ENCODE data around the gene FHAD1.
"Not testable (repeated sequence)": the region's sequence is repeated elsewhere in the genome, so short reads cannot be mapped to it uniquely, and the experiment has no call there.

FHAD1 gene

GRCh38 chr1:15431571-15431948 lies 184.5 kb downstream of the FHAD1 start:
- TF ChIP-seq CTCF (IDR thresholded peaks at IDR 0.05; ENCODE audit: control extremely low read depth, extremely low read depth, low read depth, missing control alignments) = no peak
- POLR2A ChIA-PET = no interaction called here
- no peak for DNase-seq (ENCODE audit: extremely low spot score)
- CTCF ChIA-PET = interaction anchor here (0.8 to 10.4 kb wide), 27 partner anchors 9 to 310 kb away, joined by 3 to 151 read pairs (median 5); partner anchors contain the start of gene CELA2B

- ChIA-PET POLR2A (no interaction called here), CTCF (interaction anchor here (0.8 to 10.4 kb wide), 24 partner anchors 9 to 309 kb away, joined by 3 to 151 read pairs (median 5); no protein-coding TSS in a partner anchor)
- TF ChIP-seq CTCF (IDR thresholded peaks at IDR 0.05; ENCODE audit: control extremely low read depth, extremely low read depth, low read depth, missing control alignments) = no peak
- DNase-seq (ENCODE audit: extremely low spot score) = no peak
These were observed 185.3 kb downstream of the FHAD1 start for GRCh38 chr1:15432324-15432723.

GRCh38 chr1:15433471-15433870 lies 186.4 kb downstream of the FHAD1 start:
- no peak for TF ChIP-seq CTCF (IDR thresholded peaks at IDR 0.05; ENCODE audit: control extremely low read depth, extremely low read depth, low read depth, missing control alignments)
- ChIA-PET CTCF (interaction anchor here (3.0 to 10.4 kb wide), 3 partner anchors 14 to 110 kb away, joined by 18 to 151 read pairs (median 50); no protein-coding TSS in a partner anchor), POLR2A (no interaction called here)
- no peak for DNase-seq (ENCODE audit: extremely low spot score)

- POLR2A ChIA-PET; DNase-seq (ENCODE audit: extremely low spot score): not testable (repeated sequence)
- CTCF ChIA-PET = interaction anchor here (1.2 to 10.4 kb wide), 2 partner anchors 29 to 111 kb away, joined by 3 to 151 read pairs; no protein-coding TSS in a partner anchor
These were observed 187.7 kb downstream of the FHAD1 start for GRCh38 chr1:15434739-15435138.

- CTCF ChIA-PET = interaction anchor here (1.1 to 10.4 kb wide), 4 partner anchors 9 to 112 kb away, joined by 3 to 151 read pairs (median 3); no protein-coding TSS in a partner anchor
- POLR2A ChIA-PET = no interaction called here
- no peak for DNase-seq (ENCODE audit: extremely low spot score)
- TF ChIP-seq CTCF (IDR thresholded peaks at IDR 0.05; ENCODE audit: control extremely low read depth, extremely low read depth, low read depth, missing control alignments) = no peak
These were observed 188.4 kb downstream of the FHAD1 start for GRCh38 chr1:15435239-15436077.

GRCh38 chr1:15436881-15437442 lies 189.9 kb downstream of the FHAD1 start:
- TF ChIP-seq CTCF (IDR thresholded peaks at IDR 0.05; ENCODE audit: control extremely low read depth, extremely low read depth, low read depth, missing control alignments) = no peak
- CTCF ChIA-PET = interaction anchor here (1.3 to 1.8 kb wide), 2 partner anchors 68 to 114 kb away, joined by 3 to 8 read pairs; no protein-coding TSS in a partner anchor

GRCh38 chr1:15439325-15439724 lies 192.3 kb downstream of the FHAD1 start:
- ChIA-PET CTCF (no interaction called here), POLR2A (no interaction called here)
- no peak for DNase-seq (ENCODE audit: extremely low spot score)
- TF ChIP-seq CTCF (IDR thresholded peaks at IDR 0.05; ENCODE audit: control extremely low read depth, extremely low read depth, low read depth, missing control alignments) = no peak

More at GRCh38 chr1:15436881-15437442, 189.9 kb downstream of the FHAD1 start:
- no peak for DNase-seq (ENCODE audit: extremely low spot score)
- POLR2A ChIA-PET = no interaction called here

All from GM10248 (cell line).